ENCODE measurements around the gene CFAP57.

The CFAP57 gene

GRCh38 chr1:43276673-43277072 is 104.5 kb downstream of the CFAP57 start:
- DNase-seq (ENCODE audit: low read depth in 1 of 2, low spot score in 1 of 2): no peak

GRCh38 chr1:43277116-43277876 is 105.2 kb downstream of the CFAP57 start:
- DNase-seq (ENCODE audit: low read depth in 1 of 2, low spot score in 1 of 2): no peak

GRCh38 chr1:43279161-43279560 is 107.0 kb downstream of the CFAP57 start:
- DNase-seq (ENCODE audit: low read depth in 1 of 2, low spot score in 1 of 2): no peak

GRCh38 chr1:43279666-43280065 is 107.5 kb downstream of the CFAP57 start:
- no peak for DNase-seq (ENCODE audit: low read depth in 1 of 2, low spot score in 1 of 2)

GRCh38 chr1:43280692-43281091 is 108.6 kb downstream of the CFAP57 start:
- no peak for DNase-seq (ENCODE audit: low read depth in 1 of 2, low spot score in 1 of 2)

- no peak for DNase-seq (ENCODE audit: low read depth in 1 of 2, low spot score in 1 of 2)
Measured at GRCh38 chr1:43282220-43283195, 110.4 kb downstream of the CFAP57 start.

GRCh38 chr1:43284065-43284464 is 111.9 kb downstream of the CFAP57 start:
- no peak for DNase-seq (ENCODE audit: low read depth in 1 of 2, low spot score in 1 of 2)

GRCh38 chr1:43284546-43285110 is 112.5 kb downstream of the CFAP57 start:
- DNase-seq (ENCODE audit: low read depth in 1 of 2, low spot score in 1 of 2): no peak

- DNase-seq (ENCODE audit: low read depth in 1 of 2, low spot score in 1 of 2): no peak
Measured at GRCh38 chr1:43285269-43285990, 113.3 kb downstream of the CFAP57 start, which contains the start of gene C1orf210. TSS of gene C1orf210 (minus strand) at chr1:43285581. CDS start at chr1:43283270, 2,311 bp downstream.

GRCh38 chr1:43286115-43286514 is 114.0 kb downstream of the CFAP57 start:
- no peak for DNase-seq (ENCODE audit: low read depth in 1 of 2, low spot score in 1 of 2)

- no peak for DNase-seq (ENCODE audit: low read depth in 1 of 2, low spot score in 1 of 2)
Measured at GRCh38 chr1:43286533-43286932, 114.4 kb downstream of the CFAP57 start.

- DNase-seq (ENCODE audit: low read depth in 1 of 2, low spot score in 1 of 2): no peak
Measured at GRCh38 chr1:43288058-43288784, 116.1 kb downstream of the CFAP57 start.

- no peak for DNase-seq (ENCODE audit: low read depth in 1 of 2, low spot score in 1 of 2)
Measured at GRCh38 chr1:43288785-43289706, 116.9 kb downstream of the CFAP57 start.

- DNase-seq (ENCODE audit: low read depth in 1 of 2, low spot score in 1 of 2): no peak
Measured at GRCh38 chr1:43292216-43292615, 120.1 kb downstream of the CFAP57 start.

- no peak for DNase-seq (ENCODE audit: low read depth in 1 of 2, low spot score in 1 of 2)
Measured at GRCh38 chr1:43292679-43293078, 120.5 kb downstream of the CFAP57 start.

GRCh38 chr1:43293176-43293575 is 121.0 kb downstream of the CFAP57 start:
- DNase-seq (ENCODE audit: low read depth in 1 of 2, low spot score in 1 of 2): no peak

- no peak for DNase-seq (ENCODE audit: low read depth in 1 of 2, low spot score in 1 of 2)
Measured at GRCh38 chr1:43293896-43294760, 122.0 kb downstream of the CFAP57 start.

GRCh38 chr1:43294761-43295160 is 122.6 kb downstream of the CFAP57 start:
- no peak for DNase-seq (ENCODE audit: low read depth in 1 of 2, low spot score in 1 of 2)
